PFSK-1 (cell line): Measurements from ENCODE around the gene MAP3K7.

Source experiments
- FOXP2 ChIP-seq: optimal IDR thresholded peaks from 2 replicates; pipeline ENCODE3; 2011; ENCODE audit warnings: borderline replicate concordance, control low read depth, inconsistent platforms; ENCODE audit not compliant: insufficient read depth; ENCODE audit errors: extremely low read length, extremely low read depth
- POLR2AphosphoS5 ChIP-seq: IDR thresholded peaks from 2 replicates; pipeline ENCODE4 v1.6.1; 2012; ENCODE audit warnings: low read depth, mild to moderate bottlenecking, control low read depth, low read length, moderate library complexity
- SIN3A ChIP-seq: IDR thresholded peaks from 2 replicates; pipeline ENCODE4 v1.6.1; 2012; ENCODE audit warnings: mild to moderate bottlenecking, low read length, moderate library complexity, borderline replicate concordance; ENCODE audit not compliant: insufficient read depth
- TF ChIP-seq, protein P1 (sequence below), 2 experiments: IDR thresholded peaks; 2 replicates each; pipeline versions ENCODE4 v1.6.1 to v1.8.0; 2011 to 2012; ENCODE audit warnings: low read depth in 2 of 2, low read length in 2 of 2, control low read depth in 1 of 2, inconsistent platforms in 1 of 2, mild to moderate bottlenecking in 1 of 2, moderate library complexity in 1 of 2; ENCODE audit not compliant: insufficient read depth in 1 of 2

DNA sequence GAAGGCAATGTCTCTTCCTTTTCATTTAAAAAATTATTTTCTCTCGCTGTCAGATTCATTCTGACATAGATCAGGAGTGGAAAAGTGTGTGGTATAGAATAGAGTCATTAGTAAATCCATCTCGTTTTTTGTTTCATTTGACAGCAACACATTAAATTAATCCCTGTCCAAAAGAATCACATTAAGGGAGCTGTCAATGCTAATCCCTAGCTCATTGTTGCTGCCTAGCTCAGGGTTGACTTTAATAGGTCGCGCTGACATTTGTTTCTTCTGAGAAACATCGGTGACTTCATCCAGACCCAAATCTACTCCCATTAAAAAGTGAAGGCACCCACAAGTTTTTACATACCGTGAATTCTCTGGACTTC is 25.4 kb upstream of the MAP3K7 start:
- TF ChIP-seq, protein P1, sequence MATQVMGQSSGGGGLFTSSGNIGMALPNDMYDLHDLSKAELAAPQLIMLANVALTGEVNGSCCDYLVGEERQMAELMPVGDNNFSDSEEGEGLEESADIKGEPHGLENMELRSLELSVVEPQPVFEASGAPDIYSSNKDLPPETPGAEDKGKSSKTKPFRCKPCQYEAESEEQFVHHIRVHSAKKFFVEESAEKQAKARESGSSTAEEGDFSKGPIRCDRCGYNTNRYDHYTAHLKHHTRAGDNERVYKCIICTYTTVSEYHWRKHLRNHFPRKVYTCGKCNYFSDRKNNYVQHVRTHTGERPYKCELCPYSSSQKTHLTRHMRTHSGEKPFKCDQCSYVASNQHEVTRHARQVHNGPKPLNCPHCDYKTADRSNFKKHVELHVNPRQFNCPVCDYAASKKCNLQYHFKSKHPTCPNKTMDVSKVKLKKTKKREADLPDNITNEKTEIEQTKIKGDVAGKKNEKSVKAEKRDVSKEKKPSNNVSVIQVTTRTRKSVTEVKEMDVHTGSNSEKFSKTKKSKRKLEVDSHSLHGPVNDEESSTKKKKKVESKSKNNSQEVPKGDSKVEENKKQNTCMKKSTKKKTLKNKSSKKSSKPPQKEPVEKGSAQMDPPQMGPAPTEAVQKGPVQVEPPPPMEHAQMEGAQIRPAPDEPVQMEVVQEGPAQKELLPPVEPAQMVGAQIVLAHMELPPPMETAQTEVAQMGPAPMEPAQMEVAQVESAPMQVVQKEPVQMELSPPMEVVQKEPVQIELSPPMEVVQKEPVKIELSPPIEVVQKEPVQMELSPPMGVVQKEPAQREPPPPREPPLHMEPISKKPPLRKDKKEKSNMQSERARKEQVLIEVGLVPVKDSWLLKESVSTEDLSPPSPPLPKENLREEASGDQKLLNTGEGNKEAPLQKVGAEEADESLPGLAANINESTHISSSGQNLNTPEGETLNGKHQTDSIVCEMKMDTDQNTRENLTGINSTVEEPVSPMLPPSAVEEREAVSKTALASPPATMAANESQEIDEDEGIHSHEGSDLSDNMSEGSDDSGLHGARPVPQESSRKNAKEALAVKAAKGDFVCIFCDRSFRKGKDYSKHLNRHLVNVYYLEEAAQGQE (IDR thresholded peaks at IDR 0.05; ENCODE audit: insufficient read depth in 1 of 2, low read depth in 2 of 2, low read length in 2 of 2): no peak
- TF ChIP-seq SIN3A: no peak
- TF ChIP-seq POLR2AphosphoS5: no peak
- no peak for TF ChIP-seq FOXP2
